Activated CD4-positive, alpha-beta T cell treated with anti-CD3 and anti-CD28 coated beads, Interleukin-2, amount 50 U/mL, for 4 hours (primary cell): ENCODE results near the gene RANBP9.

Source experiments
- DNase-seq, 2 experiments: peaks; one replicate each; pipeline ENCODE4 v3.0.0-alpha.2; 2020

The RANBP9 gene

DNA sequence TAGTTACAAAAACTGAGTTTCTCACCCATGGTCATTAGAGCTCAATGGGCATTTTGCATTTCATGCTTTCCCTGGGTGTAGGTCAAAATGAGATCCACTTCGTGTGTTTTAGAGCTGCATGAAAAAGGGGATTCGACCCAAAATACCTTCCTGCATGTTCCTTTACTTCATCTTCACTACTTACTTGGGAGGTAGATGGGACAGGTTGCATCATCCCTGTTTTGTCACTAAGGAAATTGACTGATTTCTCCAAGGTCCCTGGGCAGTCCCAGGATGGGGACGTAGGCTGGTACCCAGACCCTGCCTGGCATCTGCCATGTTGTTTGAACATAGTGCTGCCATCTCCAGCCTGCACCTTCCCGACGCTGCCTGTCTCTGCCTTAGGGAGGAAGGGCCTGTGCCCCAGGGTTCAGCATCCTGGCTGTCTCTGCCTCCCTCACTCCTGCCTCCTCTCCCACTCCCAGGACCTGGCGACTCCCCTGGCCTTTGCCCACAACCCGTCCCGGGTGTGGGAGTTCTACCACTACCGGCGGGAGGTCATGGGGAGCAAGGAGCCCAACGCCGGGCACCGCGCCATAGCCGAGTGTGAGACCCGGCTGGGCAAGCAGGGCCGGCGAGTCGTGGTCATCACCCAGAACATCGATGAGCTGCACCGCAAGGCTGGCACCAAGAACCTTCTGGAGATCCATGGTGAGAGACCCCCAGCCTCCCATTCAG lies 120.3 kb downstream of the RANBP9 start:
- DNase-seq, result no peak

DNA sequence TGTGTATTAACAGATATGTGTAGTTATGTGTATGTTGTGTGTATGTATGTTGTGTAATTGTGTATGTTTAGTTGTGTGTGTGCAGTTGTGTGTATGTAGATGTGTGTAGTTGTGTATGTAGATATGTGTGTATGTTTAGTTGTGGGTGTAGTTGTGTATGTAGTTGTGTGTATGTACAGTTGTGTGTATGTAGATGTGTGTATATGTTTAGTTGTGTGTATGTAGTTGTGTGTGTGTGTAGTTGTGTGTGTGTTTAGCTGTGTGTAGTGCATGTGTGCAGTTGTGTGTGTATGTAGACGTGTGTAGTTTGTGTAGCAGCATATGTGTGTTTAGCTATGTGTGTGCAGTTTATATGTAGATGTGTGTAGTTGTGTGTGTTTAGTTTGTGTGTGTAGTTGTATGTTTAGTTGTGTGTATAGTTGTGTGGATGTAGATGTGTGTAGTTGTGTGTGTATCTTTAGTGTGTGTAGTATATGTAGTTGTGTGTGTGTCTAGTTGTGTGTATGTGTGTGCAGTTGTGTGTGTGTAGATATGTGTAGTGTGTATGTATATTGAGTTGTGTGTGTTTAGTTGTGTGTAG lies 121.0 kb downstream of the RANBP9 start:
- no peak for DNase-seq

DNA sequence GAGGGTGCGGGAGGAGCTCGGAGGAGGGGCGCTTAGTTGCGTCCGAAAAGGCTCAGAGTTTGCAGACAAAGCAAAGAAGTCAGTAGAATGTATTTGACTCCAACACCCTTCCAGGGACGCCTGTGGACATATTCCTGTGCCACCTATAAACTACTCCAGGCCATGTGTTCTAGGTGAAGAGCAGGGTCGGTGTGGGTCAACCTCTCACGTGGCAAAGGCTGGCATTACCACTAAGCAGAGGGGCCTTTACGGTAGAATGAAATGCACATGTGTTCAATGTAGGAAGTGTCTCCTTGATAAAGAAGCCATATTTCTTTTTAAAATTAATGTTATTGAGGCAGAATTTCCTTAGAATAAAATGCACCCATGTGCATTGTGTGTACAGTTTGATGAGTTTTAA lies 121.8 kb downstream of the RANBP9 start:
- DNase-seq, result no peak

- DNase-seq, result no peak
Measured at GRCh38 chr6:13586603-13587542, 124.8 kb downstream of the RANBP9 start.

DNA sequence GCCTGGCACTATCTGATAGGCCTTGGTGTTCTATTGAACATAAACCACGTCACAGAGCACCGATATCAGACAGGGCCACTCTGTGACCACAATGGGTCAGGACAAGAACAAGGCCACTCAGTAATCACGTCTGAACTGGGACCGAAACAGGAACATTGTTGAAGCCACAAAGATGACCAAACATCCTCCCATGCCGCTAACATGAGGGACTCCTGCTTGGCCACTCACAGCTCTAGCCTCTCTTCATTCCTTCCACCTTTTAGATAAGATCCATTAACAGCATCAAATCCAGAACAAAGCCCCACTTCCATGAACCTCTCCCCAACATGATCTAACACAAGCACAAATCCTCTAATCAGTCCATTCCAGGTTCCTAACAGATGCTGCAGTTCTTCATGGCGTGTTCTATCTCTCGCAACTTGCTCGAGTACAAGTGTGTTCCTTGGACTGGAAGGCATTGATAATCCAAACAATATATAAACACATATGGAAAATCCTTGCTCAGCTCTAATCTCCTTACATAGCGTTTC lies 129.9 kb downstream of the RANBP9 start:
- no peak for DNase-seq

DNA sequence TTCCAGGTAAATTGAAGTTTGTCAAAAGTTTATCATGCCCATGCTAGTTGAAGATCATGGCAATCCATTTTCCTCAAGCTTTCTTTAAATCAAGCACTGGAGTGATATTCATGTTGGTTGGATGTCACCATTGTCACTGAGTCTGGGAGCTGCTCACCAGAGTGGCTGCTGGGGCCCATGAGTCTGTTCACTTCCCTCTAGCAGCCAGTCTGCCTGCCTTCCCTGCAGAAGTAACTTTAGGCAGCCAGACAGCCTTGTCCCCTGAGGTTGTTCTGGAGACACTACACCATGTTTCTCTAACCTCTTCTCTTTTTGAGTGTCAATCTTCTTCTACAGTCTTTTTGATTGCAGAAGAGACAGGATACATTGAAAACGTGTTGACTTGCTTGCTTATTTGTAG lies 131.7 kb downstream of the RANBP9 start:
- no peak for DNase-seq

DNA sequence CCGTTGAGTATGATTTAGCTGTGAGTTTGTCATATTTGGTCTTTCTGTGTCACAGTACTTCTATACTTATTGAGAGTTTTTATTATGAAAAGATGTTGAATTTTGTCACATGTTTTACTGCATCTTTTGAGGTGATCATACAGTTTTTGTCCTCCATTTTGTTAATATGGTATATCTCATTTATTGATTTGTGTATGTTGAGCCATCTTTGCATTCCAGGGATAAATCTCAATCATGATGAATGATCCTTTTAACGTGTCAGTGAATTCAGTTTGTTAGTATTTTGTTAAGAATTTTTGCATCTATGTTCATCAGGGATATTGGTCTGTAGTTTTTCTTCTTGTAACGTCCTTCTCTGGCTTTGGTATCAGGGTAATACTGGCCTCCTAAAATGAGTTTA lies 133.7 kb downstream of the RANBP9 start:
- DNase-seq, result no peak

DNA sequence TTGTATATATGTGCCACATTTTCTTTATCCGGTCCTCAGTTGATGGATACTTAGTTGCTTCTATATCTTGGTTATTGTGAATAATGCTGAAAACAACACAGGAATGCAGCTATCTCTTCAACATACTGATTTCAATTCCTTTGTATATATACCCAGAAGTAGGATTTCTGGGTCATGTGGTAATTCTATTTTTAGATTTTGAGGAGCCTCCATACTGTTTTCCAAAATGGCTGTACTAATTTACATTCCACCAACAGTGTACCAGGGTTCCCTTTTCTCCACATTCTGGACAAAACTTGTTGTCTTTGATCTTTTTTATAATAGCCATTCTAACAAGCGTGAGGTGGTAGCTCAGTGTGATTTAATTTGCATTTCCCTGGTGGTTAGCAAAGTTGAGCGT lies 135.6 kb downstream of the RANBP9 start:
- no peak for DNase-seq

GRCh38 chr6:13575377-13575775 lies 136.3 kb downstream of the RANBP9 start:
- peak; percentile 71 for DNase-seq

DNA sequence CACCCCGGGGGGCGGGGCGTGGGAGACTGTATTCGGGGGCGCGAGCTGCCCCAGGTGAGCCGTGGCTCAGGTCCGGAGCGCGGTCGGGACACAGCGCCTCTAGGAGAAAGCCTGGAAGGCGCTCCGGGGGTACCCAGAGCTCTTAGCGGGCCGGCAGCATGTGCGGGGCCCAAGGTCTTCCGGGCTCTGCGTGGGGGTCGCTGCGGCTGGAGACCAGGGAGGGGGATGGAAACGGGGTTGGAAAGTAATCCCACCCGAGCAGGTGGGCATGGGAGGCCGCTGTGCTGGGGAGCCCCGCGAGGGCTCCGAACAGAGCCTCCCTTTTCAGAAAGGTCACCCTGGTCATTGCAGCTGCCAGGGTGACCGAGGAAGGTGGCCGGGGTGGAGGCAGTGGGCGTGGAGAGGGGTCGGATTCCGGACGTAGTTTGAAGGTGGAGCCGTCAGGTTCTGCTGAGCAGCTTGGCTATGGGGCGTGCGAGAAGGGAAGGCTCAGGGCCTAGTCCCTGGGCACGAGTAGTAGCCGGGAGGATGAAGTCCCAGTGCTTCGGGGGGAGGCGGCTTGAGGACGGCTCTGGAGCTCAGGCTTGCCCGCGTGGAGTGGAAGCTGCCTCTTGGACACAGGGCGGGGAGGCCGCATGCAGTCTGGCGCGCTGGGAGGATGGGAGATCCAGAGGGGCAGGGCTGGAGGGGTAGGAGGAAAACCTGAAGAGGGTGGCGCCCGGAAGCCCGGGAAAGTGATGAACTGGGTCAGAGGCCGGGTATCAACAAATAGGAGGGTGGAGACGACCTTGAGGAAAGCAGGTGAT lies 136.9 kb downstream of the RANBP9 start, which contains the start of gene SIRT5:
Gene SIRT5, plus strand, starts transcription at position 31 of the 806 bp plus-strand sequence. CDS start 9,510 bp downstream, outside the sequence.
- peak; percentile 51 to 53 for DNase-seq

- DNase-seq, result peak; percentile 89 to 93
Measured at GRCh38 chr6:13574149-13574570, 137.5 kb downstream of the RANBP9 start.

DNA sequence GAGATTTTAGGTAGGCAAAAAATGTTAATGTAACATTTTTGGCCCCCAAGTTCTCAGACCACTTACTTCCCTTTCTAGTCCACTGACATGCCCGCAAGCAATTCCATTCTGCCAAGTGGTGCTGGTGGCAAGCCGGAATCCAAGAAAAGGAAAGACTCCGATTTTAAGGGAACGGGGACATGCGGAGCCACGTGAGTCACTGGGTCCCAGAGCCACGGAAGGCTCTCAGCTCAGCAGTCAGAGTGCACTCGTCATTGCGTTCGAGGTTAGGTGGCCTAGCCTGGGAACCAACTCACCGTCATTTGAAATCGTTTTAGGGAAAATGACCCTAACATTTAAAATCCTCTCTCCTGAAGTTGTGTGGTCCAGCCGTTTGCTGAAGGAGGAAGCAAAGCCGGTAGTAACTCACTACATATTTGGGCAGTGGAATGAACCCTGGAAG lies 137.9 kb downstream of the RANBP9 start:
- DNase-seq, result peak in 1 of 2 experiments; percentile 1

DNA sequence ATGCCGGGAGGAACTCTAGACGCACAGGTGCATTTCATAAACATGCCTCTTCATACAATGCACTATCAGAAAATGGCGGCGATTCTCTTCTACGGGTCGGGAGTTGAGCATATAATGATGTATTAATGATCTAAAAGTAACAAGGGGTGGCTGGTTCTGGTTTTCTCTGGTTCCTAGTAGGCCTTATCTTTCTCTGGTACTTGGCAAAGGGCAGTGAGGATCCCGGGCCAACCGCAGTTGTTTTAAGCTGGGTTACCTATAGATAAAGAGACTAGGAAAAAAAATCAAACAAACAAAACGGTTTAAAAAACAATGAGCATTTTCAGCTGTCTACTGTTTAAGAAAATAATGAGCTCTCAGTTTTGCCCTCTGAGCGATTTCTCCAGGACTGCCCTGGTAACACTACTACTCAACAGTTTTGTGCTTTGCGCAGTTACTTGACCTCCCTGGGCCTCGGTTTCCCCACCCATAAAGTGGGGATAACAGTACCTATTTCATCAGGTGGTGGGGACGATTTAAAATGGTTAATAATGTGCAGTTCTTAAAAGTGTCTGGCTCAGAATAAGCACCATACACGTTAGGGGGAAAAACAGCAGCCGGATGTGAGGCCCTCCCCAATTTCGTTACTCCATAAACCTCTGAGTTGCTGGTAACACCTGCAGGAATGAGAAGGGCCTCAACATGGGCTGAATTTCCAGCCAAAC lies 138.5 kb downstream of the RANBP9 start:
- DNase-seq, result no peak

DNA sequence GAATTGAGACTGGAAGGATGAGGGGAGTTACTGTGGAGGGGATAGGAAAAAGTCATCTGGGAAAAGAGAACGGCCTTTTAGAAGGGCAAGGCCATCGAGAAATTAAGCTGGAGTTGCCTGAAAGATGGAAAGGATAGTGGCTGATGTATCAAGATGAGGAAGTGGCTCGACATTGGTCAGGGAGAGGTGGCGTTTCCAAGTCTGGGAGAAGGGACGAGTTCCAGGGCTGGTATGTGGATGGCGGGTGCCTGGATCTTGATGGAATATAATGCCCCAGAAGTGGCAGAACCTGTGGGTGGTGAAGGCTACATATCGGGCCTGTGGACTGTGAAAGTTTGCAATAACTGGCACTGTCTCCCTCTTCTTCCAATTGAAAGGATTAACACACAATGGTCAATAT lies 139.4 kb downstream of the RANBP9 start:
- no peak for DNase-seq
